Osteoblast (primary cell): ENCODE data around the gene CD52. TPM values are rescaled to one million over a fixed set of nuclear protein-coding genes. Genes with fewer than 3 reads are reported as not detected.

Experiments
- DNase-seq: peaks from one replicate; pipeline ENCODE4 v3.0.0; 2011; ENCODE audit warnings: low spot score, mixed read lengths; ENCODE audit not compliant: insufficient read length; ENCODE audit errors: missing footprints
- H2AFZ ChIP-seq: 2 replicates; pipeline ENCODE4 v1.6.0; 2011; ENCODE audit warnings: mild to moderate bottlenecking, low read length
- H3K27ac ChIP-seq: 2 replicates; pipeline ENCODE4 v1.5.1; 2011; ENCODE audit warnings: mild to moderate bottlenecking, low read depth, low read length, moderate library complexity
- H3K27me3 ChIP-seq: 2 replicates; pipeline ENCODE4 v1.6.0; 2012; ENCODE audit warnings: mild to moderate bottlenecking, control low read depth, inconsistent platforms, low read length, moderate library complexity; ENCODE audit not compliant: insufficient read depth
- H3K36me3 ChIP-seq: 2 replicates; pipeline ENCODE4 v1.5.1; 2011; ENCODE audit warnings: mild to moderate bottlenecking, low read length, control low read depth, moderate library complexity; ENCODE audit not compliant: insufficient read depth
- H3K4me1 ChIP-seq: 2 replicates; pipeline ENCODE4 v1.5.1; 2011; ENCODE audit warnings: mild to moderate bottlenecking, low read length, control low read depth, moderate library complexity; ENCODE audit not compliant: insufficient read depth
- H3K4me2 ChIP-seq: 2 replicates; pipeline ENCODE4 v1.6.0; 2011; ENCODE audit warnings: mild to moderate bottlenecking, low read length; ENCODE audit not compliant: insufficient read depth
- H3K4me3 ChIP-seq: fragments of 200-600 bp; sonication (generic); 3 replicates; pipeline ENCODE4 v1.5.1; 2012; ENCODE audit warnings: mild to moderate bottlenecking, low read length, inconsistent platforms; ENCODE audit not compliant: insufficient read depth
- H3K79me2 ChIP-seq: 2 replicates; pipeline ENCODE4 v1.6.0; 2012; ENCODE audit warnings: mild to moderate bottlenecking, low read length, control low read depth, inconsistent platforms; ENCODE audit not compliant: insufficient read depth
- H3K9me3 ChIP-seq: 2 replicates; pipeline ENCODE4 v1.5.1; 2011; ENCODE audit warnings: low read depth, low read length, control low read depth
- H4K20me1 ChIP-seq: 2 replicates; pipeline ENCODE4 v1.6.0; 2012; ENCODE audit warnings: mild to moderate bottlenecking, low read length, control low read depth; ENCODE audit not compliant: insufficient read depth
- CTCF ChIP-seq: IDR thresholded peaks from 2 replicates; pipeline ENCODE4 v1.5.1; 2011; ENCODE audit warnings: mild to moderate bottlenecking, low read depth, low read length, moderate library complexity; ENCODE audit errors: extremely low read depth
- total RNA-seq: library from RNA; depleted of rRNA; stranded (reverse); fragments of >200 nt; gene quantifications from 2 replicates; pipeline ENCODE4 v1.2.3, GENCODE V29; 2012

CD52 gene
- total RNA-seq, 1 donor, result not detected

- DNase-seq, result peak; percentile 57
- no peak for TF ChIP-seq CTCF
These were observed 20.5 kb upstream of the CD52 start for GRCh38 chr1:26297057-26297790.

GRCh38 chr1:26297791-26298124 lies 20.0 kb upstream of the CD52 start:
- Histone ChIP-seq H3K4me3 (no peak overlapping the region), H3K4me1 (peaks cover 11% of the 10 kb centered on the region), H3K79me2 (peaks cover 12% of the 10 kb centered on the region), H3K27ac (no peak overlapping the region), H4K20me1 (no peaks in the 10 kb centered on the region), H3K27me3 (no peaks in the 10 kb centered on the region), H2AFZ (no peak overlapping the region), H3K9me3 (no peaks in the 10 kb centered on the region), H3K4me2 (no peak overlapping the region), H3K36me3 (peaks cover 9% of the 10 kb centered on the region)
- TF ChIP-seq CTCF, result no peak
- DNase-seq, result no peak

More at GRCh38 chr1:26297057-26297790, 20.5 kb upstream of the CD52 start:
- Histone ChIP-seq H3K9me3 (no peaks in the 10 kb centered on the region), H4K20me1 (no peaks in the 10 kb centered on the region), H3K79me2 (peaks cover 12% of the 10 kb centered on the region), H3K27ac (no peak overlapping the region), H3K36me3 (peaks cover 9% of the 10 kb centered on the region), H2AFZ (no peak overlapping the region), H3K27me3 (no peaks in the 10 kb centered on the region), H3K4me3 (no peak overlapping the region), H3K4me1 (peaks cover 6% of the 10 kb centered on the region), H3K4me2 (no peak overlapping the region)

- DNase-seq, result peak; percentile 63
- Histone ChIP-seq H4K20me1 (no peaks in the 10 kb centered on the region), H3K9me3 (no peaks in the 10 kb centered on the region), H3K4me2 (no peak overlapping the region), H3K4me1 (peaks cover 20% of the 10 kb centered on the region), H3K79me2 (peaks cover 17% of the 10 kb centered on the region), H2AFZ (no peak overlapping the region), H3K27ac (no peak overlapping the region), H3K4me3 (no peak overlapping the region), H3K27me3 (no peaks in the 10 kb centered on the region), H3K36me3 (peaks cover 9% of the 10 kb centered on the region)
- TF ChIP-seq CTCF, result no peak
These were observed 17.0 kb upstream of the CD52 start for GRCh38 chr1:26300578-26301275.

- Histone ChIP-seq H3K27me3 (no peaks in the 10 kb centered on the region), H3K4me2 (peak overlapping the region; percentile 4), H2AFZ (peak overlapping the region; percentile 54), H3K79me2 (peaks cover 23% of the 10 kb centered on the region), H3K4me1 (peaks cover 29% of the 10 kb centered on the region), H3K36me3 (no peaks in the 10 kb centered on the region), H3K4me3 (no peak overlapping the region), H3K27ac (peak overlapping the region; percentile 45), H3K9me3 (no peaks in the 10 kb centered on the region), H4K20me1 (no peaks in the 10 kb centered on the region)
- TF ChIP-seq CTCF, result no peak
- DNase-seq, result peak; percentile 98
These were observed 14.9 kb upstream of the CD52 start for GRCh38 chr1:26302733-26303405.
